ENCODE measurements around the gene PRPF40A. TPM values are rescaled to one million over a fixed set of nuclear protein-coding genes. Genes with fewer than 3 reads are reported as not detected.

PRPF40A gene
- polyA plus RNA-seq, 3 donors, result 56.0 to 95.4 (median 66.6) TPM

DNA sequence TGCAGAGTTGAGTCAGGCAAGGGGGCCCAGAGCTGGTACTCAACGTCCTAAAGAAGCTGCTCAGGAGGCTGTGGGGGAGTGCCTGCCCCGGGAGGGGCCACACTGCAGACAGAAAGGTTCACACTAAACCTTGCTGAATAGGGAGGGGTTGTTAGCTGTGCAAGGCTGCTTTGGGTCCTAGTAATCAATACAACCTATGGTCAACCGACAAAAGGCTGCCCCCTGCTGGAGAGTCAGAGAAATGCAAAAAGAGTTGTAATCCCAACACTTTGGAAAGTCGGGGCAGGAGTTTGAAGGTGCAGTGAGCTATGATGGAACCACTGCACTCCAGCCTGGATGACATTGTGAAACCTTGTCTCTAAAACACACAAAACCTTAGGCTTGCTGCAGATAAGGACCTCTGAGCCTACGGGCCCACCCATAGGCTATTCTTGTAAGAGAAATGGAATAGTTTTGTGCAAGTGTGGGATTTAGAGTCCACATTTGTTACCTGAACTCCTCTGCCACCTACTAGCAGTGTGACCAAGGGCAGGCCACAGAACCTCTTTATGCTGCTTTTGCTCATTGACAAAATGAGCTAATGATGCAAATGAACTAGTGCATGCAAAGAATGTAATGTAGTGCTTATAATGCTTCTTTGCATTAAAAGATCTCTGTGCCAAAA, 81.5 kb downstream of the PRPF40A start:
- Histone ChIP-seq H3K27ac (ENCODE audit: low read depth in 1 of 2, low read length in 2 of 2) (no peak overlapping the region), H3K9me3 (replicated peaks in 1 of 2; ENCODE audit: control insufficient read depth in 1 of 2, insufficient read depth in 1 of 2, low read length in 2 of 2) (no peaks in the 10 kb centered on the region), H3K9ac (ENCODE audit: insufficient read depth, low read length, poor library complexity, severe bottlenecking) (no peak overlapping the region), H4K20me1 (ENCODE audit: insufficient read depth, low read length) (no peaks in the 10 kb centered on the region), H3K27me3 (ENCODE audit: control insufficient read depth in 2 of 2, insufficient read depth in 2 of 2, low read length in 2 of 2) (no peaks in the 10 kb centered on the region), H3K4me1 (ENCODE audit: control insufficient read depth in 1 of 2, insufficient read depth in 2 of 2, low read length in 2 of 2) (peaks cover 3 to 9% of the 10 kb centered on the region in 2 donors), H3K4me3 (replicated peaks in 1 of 3; ENCODE audit: low read depth in 2 of 3, low read length in 3 of 3) (no peak overlapping the region), H3K79me2 (ENCODE audit: insufficient read depth, low read length) (no peaks in the 10 kb centered on the region), H3K4me2 (replicated peaks; ENCODE audit: extremely low read depth, low read length, poor library complexity, severe bottlenecking) (no peak overlapping the region), H2AFZ (ENCODE audit: insufficient read depth, low read depth, low read length, poor library complexity, severe bottlenecking) (no peak overlapping the region), H3K36me3 (replicated peaks in 1 of 2; ENCODE audit: control insufficient read depth in 1 of 2, insufficient read depth in 2 of 2, low read length in 2 of 2) (no peaks in the 10 kb centered on the region)
- no peak overlapping the region for H3K4me3 Mint-ChIP-seq
- peaks cover 2% of the 10 kb centered on the region in 3 donors for H3K27me3 Mint-ChIP-seq (ENCODE audit: low read depth in 3 of 3)
- peak; percentile 30 to 64 (median 57) for DNase-seq
- 0% methylated on average over 1 of the region's 5 CpGs for WGBS (ENCODE audit: insufficient coverage)
- peaks cover 7% of the 10 kb centered on the region for H3K4me1 Mint-ChIP-seq
- H3K27ac Mint-ChIP-seq, result no peak overlapping the region
- H3K9me3 Mint-ChIP-seq, result no peaks in the 10 kb centered on the region
- intact Hi-C loops (cut with micrococcal nuclease), result loop anchor here (5.0 to 10.0 kb wide), 4 partner anchors 301 to 601 kb away; partner anchors contain the start of genes STAM2 (in 2 of the 2) and FMNL2 (in 1 of the 2)
- H3K36me3 Mint-ChIP-seq, result no peaks in the 10 kb centered on the region
- TF ChIP-seq CTCF (IDR thresholded peaks at IDR 0.05), result peak; percentile 95

GRCh38 chr2:152632736-152633135, 84.5 kb downstream of the PRPF40A start:
- intact Hi-C loops (cut with micrococcal nuclease), result loop anchor here in 1 of 2 donors (10.0 kb wide), 2 partner anchors 298 to 598 kb away; partner anchors contain the start of gene FMNL2

More at GRCh38 chr2:152632736-152633135, 84.5 kb downstream of the PRPF40A start:
- Histone ChIP-seq H3K36me3 (replicated peaks in 1 of 2; ENCODE audit: control insufficient read depth in 1 of 2, insufficient read depth in 2 of 2, low read length in 2 of 2) (no peaks in the 10 kb centered on the region), H3K4me1 (ENCODE audit: control insufficient read depth in 1 of 2, insufficient read depth in 2 of 2, low read length in 2 of 2) (peaks cover 3 to 9% of the 10 kb centered on the region in 2 donors), H3K27me3 (ENCODE audit: control insufficient read depth in 2 of 2, insufficient read depth in 2 of 2, low read length in 2 of 2) (no peaks in the 10 kb centered on the region), H4K20me1 (ENCODE audit: insufficient read depth, low read length) (no peaks in the 10 kb centered on the region), H3K9me3 (replicated peaks in 1 of 2; ENCODE audit: control insufficient read depth in 1 of 2, insufficient read depth in 1 of 2, low read length in 2 of 2) (no peaks in the 10 kb centered on the region), H3K9ac (ENCODE audit: insufficient read depth, low read length, poor library complexity, severe bottlenecking) (no peak overlapping the region), H2AFZ (ENCODE audit: insufficient read depth, low read depth, low read length, poor library complexity, severe bottlenecking) (no peak overlapping the region), H3K4me2 (replicated peaks; ENCODE audit: extremely low read depth, low read length, poor library complexity, severe bottlenecking) (no peak overlapping the region), H3K27ac (ENCODE audit: low read depth in 1 of 2, low read length in 2 of 2) (no peak overlapping the region), H3K79me2 (ENCODE audit: insufficient read depth, low read length) (no peaks in the 10 kb centered on the region), H3K4me3 (replicated peaks in 1 of 3; ENCODE audit: low read depth in 2 of 3, low read length in 3 of 3) (no peak overlapping the region)
- Mint-ChIP-seq H3K36me3 (peaks cover 0 to 3% of the 10 kb centered on the region in 2 donors), H3K4me3 (no peak overlapping the region), H3K27ac (no peak overlapping the region), H3K4me1 (peaks cover 7% of the 10 kb centered on the region), H3K27me3 (ENCODE audit: low read depth in 3 of 3) (no peaks in the 10 kb centered on the region), H3K9me3 (no peaks in the 10 kb centered on the region)
- no peak for TF ChIP-seq CTCF (IDR thresholded peaks at IDR 0.05)
- no peak for DNase-seq
- WGBS (ENCODE audit: insufficient coverage), result 100% methylated on average over 2 of the region's 3 CpGs
